HG03469 (cell line): ENCODE measurements around the gene RNF113B.

Source experiments
- ATAC-seq: cut with Tn5 transposase; IDR thresholded peaks from one replicate; pipeline ENCODE4 v1.9.1; 2021; ENCODE audit warnings: mild to moderate bottlenecking, moderate library complexity, moderate number of reproducible peaks; ENCODE audit not compliant: unreplicated experiment

Gene RNF113B

DNA sequence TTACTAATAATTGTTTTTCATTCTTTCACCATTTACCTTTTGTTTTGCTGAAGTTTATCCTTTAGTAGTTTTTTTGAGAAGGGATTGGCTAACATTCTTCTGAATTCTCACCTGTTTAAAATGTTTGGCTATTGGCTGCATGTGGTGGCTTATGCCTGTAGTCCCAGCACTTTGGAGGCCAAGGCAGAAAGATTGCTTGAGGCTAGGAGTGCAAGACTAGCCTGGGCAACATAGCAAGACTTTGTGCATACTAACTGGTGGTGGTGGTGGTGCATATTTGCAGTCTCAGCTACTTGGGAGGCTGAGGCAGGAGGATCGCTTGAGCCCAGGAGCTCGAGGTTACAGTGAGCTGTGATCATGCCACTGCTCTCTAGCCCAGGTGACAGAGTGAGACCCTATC lies 27.5 kb upstream of the RNF113B start:
- ATAC-seq = no peak

DNA sequence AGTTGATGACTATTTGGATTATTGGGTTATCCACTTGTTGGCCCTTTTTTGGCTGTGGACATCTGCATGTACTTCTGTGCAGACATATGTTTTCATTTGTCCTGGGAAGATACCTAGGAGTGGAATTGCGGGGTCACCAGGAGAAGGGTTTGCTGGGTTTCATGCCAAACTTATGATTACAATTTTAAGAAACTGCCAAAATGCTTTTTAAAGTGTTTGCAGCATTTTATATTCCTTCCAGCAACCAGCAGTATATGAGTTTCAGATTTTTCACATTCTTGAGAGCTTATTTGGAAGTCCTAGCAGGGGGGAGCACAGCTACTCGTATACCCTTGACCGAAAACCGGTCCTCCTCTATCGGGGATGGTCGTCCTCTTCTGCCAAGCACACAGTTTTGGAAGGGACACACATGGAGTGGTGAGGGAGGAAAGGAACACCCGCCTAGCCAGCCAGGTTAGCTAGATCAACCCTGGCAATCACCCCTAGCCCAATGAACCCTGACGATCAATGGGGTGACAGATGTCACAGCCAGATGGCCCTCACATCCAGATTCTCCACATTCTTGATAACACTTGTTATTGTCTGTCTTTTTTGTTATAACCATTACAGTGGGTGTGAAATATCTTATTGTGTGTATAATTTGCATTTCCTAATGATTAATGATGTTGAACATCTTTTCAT lies 26.7 kb upstream of the RNF113B start:
- ATAC-seq = no peak

DNA sequence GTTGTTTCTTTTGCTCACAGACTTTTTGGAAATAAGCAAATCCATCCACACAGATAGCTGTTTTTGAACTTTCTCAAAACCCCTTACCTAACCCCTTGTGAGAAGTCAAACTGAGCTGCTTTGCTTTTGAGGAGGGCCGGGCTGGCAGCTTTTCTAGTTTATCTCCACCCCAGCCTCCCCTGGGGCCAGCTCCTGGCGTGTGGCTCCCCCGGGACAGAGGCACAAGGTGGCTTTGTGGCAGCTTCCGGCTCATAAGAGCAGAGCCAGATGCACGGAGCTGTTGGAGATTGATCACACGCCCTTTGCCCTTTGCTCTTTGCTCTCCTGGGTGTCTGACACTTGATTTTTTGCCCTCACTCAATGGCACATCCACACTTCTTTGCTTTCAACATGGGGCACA lies 24.9 kb upstream of the RNF113B start:
- no peak for ATAC-seq

DNA sequence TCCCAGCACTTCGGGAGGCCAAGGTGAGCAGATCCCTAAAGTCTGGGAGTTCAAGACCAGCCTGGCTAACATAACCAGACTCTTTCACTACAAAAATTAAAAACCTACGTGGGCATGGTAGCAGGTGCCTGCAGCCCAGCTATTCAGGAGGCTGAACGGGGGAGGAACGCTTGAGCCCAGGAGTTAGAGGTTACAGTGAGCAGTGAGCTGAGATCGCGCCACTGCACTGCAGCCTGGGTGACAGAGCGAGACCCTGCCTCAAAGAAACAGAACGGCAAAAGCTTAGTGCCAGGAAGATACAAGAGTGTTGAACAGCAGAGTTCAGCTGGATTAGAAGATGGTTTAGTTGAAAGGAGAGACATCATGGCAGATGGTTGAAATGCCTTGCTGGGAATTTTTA lies 24.1 kb upstream of the RNF113B start:
- no peak for ATAC-seq

DNA sequence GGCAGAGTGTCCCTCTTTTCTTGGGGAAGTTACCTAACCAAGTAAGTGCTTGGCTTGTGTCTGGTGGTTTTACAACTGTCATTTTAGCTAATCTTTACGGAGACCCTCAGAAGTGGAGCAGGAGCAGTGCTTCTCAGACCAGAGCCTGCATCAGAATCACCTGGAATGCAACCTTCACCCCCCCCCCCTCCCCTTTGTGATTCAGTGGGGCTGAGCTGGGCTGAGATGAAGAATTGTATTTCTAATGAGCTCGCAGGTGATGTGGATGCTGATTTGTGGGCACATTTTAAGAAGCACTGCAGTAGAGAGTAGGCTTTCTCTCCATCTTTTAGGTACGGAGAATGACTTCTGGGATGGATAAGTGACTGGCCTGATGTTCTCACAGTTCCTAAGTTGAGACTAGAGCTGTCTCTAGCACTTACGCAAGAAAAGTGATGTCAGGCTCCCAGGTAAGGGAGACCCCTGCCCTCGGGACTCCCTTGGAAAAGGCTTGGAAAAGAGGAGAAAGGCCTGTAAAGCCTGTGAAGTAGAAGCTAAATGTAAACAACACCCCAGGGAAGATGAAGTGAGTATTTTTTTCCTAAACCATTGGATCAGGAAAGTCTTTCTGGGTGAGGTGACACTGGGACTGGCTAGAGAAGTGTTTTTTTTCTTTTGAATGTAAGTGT lies 23.3 kb upstream of the RNF113B start:
- no peak for ATAC-seq

DNA sequence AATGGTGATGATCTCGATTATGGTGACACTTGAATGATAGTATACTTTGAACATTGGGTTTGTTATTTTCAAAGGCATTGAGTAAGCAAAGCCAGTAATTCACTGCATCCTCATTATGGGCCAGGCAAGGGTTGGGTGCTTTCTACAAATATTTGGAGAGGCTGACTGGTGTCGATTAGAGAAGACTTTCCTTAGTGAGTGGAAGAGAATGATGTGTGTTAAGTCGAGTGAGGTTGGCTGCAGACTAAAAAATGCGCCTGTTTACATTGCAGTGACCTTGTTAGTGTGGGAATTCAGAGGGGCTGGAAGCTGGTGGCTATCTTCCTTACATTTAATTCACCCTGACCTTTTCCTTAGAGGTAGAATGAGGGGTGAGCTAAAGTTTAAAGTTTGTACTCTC lies 22.4 kb upstream of the RNF113B start:
- ATAC-seq = no peak

DNA sequence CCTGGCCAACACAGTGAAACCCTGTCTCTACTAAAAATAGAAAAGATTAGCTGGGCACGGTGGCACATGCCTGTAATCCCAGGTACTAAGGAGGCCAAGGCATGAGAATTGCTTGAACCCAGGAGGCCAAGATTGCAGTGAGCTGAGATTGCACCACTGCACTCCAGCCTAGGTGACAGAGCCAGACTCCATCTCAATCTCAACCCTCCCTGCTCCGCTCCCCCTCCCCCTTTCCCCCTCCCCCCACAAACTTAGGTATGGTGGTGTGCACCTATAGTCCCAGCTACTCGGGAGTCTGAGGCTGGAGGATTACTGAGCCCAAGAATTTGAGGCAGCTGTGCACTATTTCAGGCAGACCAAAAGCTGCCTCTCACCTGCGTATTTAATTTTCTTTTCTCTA lies 21.6 kb upstream of the RNF113B start:
- no peak for ATAC-seq

DNA sequence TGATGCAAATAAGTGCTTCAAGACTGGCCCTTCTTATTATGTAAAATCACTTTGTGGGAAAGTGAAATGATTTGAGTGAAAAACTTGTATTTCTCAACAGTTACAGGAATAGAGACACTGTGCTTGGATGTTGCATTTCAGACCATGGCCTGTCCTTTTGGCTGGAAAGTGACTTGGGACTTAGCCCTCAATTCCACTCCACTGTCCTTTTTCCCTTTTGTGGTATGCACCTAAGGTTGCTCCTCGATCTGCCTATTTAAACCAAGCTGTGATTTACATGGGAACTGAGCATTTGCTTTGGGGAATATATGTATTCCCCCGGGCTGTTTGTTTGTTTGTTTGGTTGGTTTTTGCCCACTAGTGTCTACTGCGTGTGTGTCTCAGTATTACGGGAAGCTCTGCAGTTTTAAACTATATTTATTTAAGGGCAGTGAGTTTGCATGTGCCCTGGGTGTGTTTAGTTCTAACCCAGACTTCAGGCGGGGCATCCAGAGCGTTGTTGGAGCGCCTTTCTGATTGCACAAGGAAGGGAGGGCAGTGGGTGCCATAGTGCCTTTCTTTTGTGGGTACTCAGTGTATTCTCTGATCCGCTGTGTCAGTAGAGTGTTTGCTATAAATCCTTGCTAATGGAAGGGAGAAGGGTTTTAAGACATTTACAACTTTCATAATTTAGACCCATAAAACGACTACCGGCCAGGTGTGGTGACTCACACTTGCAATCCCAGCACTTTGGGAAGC lies 18.2 kb upstream of the RNF113B start:
- no peak for ATAC-seq

DNA sequence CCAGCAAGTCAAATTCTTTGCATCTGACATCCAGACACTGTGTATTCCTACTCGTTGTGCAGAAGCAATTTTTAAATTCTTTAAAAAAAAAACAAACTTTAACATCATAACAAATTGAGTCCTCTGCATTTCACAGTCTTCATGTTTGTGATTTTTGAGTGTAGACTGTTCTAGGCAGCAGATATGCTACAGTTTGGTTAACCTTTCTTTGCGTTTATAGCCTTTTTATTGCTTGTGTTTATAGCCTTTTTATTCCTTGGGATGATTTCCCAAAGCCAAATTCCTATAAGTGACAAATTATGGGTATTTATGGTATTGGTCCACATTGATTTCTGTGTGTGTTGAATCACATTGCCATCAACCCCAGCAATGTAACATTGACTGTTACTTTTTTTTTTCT lies 14.9 kb upstream of the RNF113B start:
- ATAC-seq = no peak

DNA sequence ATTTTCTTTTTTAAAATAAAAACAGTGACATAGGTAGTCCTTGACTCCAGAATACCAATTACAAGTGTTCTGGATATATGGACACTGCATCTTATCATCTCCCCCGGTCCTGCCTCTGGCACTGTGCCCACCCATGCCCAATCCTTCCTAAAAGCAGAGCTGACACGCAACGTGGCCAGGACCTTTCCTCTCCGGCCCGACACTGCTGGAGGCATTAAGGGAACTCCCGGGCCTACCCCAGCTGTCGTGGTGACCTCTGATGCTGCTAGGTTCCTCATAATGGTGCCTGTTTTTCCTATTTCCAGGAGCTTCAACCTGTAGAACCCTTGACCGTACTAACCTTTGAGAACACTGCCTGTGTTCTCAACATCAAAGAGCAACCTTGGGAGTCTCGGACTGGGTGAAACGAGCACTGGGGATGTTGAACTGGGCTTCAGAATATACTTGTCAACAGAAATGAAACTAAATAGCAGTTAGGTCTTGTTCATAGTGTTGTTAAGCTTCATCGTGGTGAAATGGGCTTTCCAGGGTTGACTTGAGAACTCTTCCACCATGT lies 13.9 kb upstream of the RNF113B start:
- ATAC-seq = no peak

DNA sequence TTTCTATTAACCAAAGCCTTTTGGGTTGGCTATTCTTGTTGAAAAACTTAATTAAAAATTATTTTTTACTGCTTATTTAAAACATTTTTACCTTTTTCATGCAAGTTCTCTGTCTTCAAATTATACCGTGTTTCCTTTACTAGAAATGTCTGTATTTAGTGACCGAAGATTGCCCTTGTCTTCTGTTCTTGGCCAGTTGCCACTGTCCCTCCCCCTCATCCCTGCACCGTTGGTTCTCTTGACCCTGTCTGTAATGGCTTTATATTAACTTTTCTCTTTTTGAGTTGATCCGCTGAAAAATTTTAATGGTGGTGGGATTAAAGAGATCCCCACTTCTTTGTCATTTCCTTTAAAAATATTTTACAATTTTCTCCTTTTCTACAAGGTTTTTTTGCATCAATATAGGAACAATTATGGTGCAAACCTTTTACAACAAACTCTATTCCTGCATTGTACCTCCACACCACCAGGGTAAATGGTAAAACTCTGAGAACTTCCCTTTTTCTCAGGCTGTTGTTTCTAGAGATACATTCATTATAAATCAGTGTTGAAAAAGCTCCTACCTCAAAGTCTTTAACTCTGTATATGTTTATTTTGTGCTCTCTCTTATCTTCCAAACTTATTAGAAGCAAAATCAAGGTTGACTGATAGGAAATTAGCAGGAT lies 12.9 kb upstream of the RNF113B start:
- no peak for ATAC-seq

DNA sequence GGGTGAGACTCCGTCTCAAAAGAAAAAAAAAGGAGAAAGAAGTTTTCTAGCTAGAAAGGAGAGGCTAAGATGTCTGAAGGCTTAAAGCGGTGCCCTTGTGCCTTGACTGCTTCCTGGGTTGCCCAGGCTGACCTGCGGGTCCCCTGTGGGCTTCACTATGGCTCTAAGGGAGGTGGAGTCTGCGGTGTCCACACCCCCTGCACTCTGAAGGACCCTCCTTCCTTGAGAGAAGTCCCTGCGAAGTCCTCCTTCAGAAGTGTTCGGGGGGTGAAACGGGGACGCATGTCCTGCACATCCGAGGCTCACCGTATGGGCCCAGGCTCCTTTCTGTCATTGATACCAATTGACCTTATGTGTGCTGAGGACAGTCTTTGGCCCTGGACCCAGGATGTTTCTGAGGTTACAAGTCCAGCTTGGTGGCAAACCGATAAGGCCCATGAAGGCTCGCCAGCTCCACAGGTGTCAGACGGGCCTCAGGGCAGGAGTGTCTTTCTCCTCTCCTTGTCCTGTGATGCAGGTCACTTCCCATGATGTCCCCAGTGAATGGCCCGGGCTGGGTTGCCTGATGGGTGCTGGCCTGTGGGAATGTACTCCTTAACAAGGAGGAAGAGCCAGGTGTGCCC lies 11.6 kb upstream of the RNF113B start:
- ATAC-seq = no peak

DNA sequence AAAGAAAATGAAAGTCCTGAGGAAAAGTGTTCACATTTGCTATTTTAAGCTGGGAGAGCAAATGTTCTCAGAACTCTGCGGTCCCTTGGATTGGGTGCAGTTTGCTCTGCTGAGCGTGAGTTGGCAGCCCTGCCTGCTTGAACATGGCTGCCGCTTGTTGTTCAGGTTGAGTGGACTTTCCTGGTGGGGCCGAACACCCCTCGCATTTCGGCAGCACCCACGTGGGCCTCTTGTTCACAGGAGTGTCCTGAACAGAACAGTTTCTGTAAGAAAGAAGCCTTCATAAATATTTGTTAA lies 10.8 kb upstream of the RNF113B start:
- no peak for ATAC-seq

DNA sequence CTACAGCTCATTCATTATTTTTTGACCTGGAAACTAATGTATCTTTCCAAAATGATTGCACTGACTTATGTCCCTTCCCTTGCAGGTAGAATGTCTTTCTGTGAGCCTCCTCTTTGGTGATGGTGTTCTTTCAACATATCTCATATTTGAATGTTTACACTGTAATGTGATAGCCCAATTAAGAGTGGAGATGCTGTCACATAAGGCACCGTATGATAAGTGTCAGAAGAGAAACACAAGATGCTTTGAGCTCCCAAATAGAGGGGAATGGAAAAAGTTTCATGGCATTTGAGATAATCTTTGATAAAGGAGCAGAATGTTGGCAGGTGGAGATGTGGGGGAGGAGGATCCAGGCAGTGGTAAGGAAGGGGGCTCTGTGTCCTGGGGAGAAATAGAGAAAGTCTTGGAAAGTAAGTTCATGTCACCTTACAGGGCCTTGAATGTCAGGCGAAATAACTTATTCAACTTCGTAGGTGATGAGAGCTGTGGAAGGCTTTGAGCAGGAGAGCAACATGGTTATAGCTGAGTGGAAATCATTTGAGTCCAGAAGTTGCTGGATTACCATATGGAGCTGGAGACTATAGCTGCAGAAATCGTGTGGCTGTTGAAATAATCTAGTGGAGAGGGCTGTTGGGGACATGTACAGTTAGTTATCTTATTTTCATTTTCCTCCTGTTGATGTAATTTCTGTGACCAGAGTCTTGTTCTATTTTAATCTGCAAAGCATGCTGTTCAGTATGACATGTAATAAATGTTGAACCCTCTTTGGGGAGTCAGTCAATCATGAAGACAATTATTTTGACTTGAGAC lies 10.3 kb upstream of the RNF113B start:
- ATAC-seq = no peak

DNA sequence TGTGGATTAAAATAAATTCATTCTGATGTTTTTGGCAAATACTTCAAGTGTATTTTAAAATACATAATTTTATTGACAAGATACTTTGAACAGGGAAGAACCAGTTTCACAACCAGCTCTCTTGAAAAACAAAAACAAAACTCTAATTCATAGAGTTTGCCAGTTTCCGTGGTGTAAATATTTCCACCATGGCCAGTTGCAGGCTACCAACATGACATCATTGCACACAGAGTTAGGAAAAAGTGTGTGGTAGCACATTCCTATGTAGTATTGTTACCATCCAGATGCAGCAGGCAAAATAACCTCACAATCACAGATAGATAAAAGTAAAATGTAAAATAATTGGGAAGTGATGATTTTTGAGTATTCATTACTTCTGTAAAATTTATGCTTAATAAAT lies 7.7 kb upstream of the RNF113B start:
- no peak for ATAC-seq

DNA sequence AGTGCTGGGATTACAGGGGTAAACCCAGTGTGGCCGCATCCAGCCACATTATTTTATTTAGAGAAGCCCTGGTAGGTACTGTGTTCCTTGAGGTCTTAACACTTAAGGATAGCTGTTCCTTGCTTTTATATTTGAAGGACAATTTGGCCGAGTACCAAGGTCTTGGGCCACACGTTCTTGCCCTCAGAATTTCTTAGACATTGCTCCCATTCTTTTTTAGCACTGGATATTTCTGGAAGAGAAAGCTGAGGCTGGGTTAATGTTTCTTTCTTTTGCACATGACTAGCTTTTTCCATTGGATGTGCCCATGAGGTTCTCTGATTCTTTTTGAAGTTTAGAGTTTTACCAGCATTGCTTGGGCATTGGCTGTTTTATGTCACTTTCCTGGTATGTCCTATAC lies 5.5 kb upstream of the RNF113B start:
- no peak for ATAC-seq

DNA sequence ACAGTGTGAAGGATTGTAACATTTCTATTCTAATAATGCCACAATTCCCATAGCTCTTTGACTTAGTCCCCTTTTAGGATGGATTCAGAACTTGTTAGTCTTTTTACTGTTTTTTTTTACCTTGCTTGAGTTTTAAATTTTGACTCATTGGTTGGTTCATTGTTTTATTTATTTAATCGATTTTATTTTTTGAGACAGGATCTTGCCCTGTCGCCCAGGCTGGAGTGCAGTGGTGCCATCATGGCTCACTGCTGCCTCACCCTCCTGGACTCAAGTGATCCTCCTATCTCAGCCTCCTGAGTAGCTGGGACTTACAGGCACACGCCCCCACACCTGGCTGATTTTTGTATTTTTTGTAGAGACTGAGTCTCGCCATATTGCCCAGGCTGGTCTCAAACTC lies 5.1 kb upstream of the RNF113B start:
- no peak for ATAC-seq

DNA sequence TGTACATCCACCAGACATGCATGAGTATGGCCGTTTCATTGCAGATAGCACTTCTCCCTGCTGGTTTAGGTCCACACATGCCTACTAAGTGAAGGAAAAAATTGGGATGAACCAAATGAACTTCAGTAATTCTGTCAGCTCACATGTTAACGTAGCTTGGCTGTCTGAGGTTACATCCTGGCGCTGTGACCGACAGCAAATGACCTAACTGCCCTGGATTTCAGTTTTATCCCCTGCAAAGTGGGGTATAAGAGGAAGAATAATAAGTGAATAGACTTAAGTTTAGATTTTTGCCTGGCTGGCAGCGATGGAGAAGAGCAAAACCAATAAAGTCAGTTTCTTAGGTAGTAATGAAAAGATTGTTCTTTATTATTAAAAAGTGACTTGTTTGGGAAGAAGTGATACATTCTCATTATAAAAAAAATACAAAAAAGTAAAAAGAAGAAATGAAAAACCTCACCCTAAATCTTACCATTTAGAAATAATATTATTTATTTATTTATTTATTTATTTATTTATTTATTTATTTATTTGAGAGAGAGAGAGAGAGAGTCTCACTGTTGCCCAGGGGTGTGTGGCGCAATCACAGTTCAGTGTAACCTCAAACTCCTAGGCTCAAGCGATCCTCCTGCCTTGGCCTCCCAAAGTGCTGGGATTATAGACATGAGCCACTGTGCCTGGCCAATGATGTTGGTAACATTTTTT lies 4.2 kb upstream of the RNF113B start:
- no peak for ATAC-seq

DNA sequence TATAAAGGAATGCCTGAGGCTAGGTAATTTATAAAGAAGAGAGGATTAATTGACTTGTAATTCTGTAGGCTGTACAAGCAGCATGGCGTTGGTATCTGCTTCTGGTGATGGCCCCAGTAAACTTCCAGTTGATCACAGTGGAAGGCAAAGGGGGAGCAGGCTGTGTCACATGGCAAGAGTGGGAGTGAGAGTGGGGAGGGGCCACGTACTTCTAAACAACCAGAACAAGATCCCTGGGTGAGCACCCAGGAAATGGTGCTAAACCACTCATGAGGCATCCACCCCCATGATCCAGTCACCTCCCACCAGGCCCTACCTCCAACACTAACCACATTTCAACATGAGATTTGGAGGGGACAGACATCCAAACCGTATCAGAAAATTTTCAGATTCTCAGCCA lies 3.0 kb upstream of the RNF113B start:
- no peak for ATAC-seq

DNA sequence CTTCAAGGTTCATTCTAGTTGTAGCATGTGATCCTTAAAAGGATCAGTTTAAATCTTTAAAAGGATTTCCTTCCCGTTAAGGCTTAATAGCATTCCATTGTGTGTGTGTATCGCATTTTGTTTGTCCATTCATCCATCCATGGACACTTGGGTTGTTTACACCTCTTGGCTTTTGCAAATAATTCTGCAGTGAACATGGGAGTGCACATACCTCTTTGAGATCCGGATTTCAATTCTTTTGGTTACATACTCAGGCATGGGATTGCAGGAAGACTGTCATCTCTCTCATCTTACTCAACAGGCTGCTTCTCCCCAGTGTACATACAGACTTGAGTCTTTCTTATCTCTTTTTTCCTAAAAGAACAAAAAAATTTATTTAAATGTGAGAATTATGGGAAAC lies 1.2 kb downstream of the RNF113B start:
- ATAC-seq = no peak
